A549 (cell line): ENCODE results near the gene MTCH2. TPM values are rescaled to one million over a fixed set of nuclear protein-coding genes. Genes with fewer than 3 reads are reported as not detected.

Experiments used
- ATAC-seq, 2 experiments: fragments of 200-7000 bp in 1 of 2; fragments of >200 bp in 1 of 2; cut with Nextera tagmentation in 1 of 2; cut with Tn5 transposase in 1 of 2; 3 replicates each; pipeline versions ENCODE4 v1.8.0 to v1.9.1; 2018 to 2020; ENCODE audit warnings: mild to moderate bottlenecking in 1 of 2, moderate library complexity in 1 of 2
- CTCF ChIA-PET: fragments of 300-600 bp; sonication (Branson Sonifier 250); formaldehyde crosslinking; extraction: SDS; loops from one replicate; lab custom pipeline; 2021; ENCODE audit warnings: antibody characterized with exemption, inconsistent platforms; lab: Yijun Ruan, JAX
- POLR2A ChIA-PET: fragments of 350-600 bp; formaldehyde crosslinking; extraction: SDS; loops from one replicate; lab custom pipeline; 2021; ENCODE audit warnings: antibody characterized with exemption, inconsistent platforms; lab: Yijun Ruan, JAX
- DNase-seq, 2 experiments: peaks; one replicate each; pipeline versions ENCODE4 v3.0.0 to v3.0.0-alpha.2; 2011 to 2016; ENCODE audit warnings: low read depth in 1 of 2, low spot score in 1 of 2
- FAIRE-seq: peaks from 2 replicates; lab custom pipeline; 2011; peaks lifted over from hg19 to GRCh38; lab: Jason Lieb, UNC
- H3K27ac ChIP-seq, 2 experiments: fragments of >200 bp; sonication (Bioruptor Twin); formaldehyde crosslinking; 3 replicates each; pipeline ENCODE4 v1.5.1; 2016 to 2017
- H3K4me1 ChIP-seq: fragments of >200 bp; sonication (Bioruptor Twin); formaldehyde crosslinking; 3 replicates; pipeline ENCODE4 v1.6.1; 2016
- H3K4me2 ChIP-seq: fragments of >200 bp; sonication (Bioruptor Twin); formaldehyde crosslinking; 3 replicates; pipeline ENCODE4 v1.6.1; 2016
- H3K4me3 ChIP-seq: fragments of >200 bp; sonication (Bioruptor Twin); formaldehyde crosslinking; 3 replicates; pipeline ENCODE4 v1.5.1; 2016
- H3K9me3 ChIP-seq: fragments of >200 bp; sonication (Bioruptor Twin); formaldehyde crosslinking; 3 replicates; pipeline ENCODE4 v1.6.1; 2016
- ATOH8 ChIP-seq: fragments of 250-450 bp; sonication (Bioruptor Pico); IDR thresholded peaks from 2 replicates; pipeline ENCODE4 v1.5.0; 2020; ENCODE audit warnings: low read depth, mild to moderate bottlenecking, moderate library complexity
- BCL3 ChIP-seq: fragments of >200 bp; sonication (Bioruptor Twin); formaldehyde crosslinking; IDR thresholded peaks from 3 replicates; pipeline ENCODE4 v1.6.1; 2016
- BHLHE40 ChIP-seq: IDR thresholded peaks from 2 replicates; pipeline ENCODE4 v1.6.1; 2012; ENCODE audit warnings: low read depth, low read length, inconsistent platforms
- CBX2 ChIP-seq: fragments of 200-600 bp; sonication (generic); IDR thresholded peaks from 2 replicates; pipeline ENCODE4 v1.6.1; 2016; ENCODE audit warnings: low read depth, mild to moderate bottlenecking, borderline replicate concordance
- CBX8 ChIP-seq: fragments of 200-600 bp; sonication (generic); IDR thresholded peaks from 2 replicates; pipeline ENCODE4 v1.6.1; 2016
- CTCF ChIP-seq: fragments of >200 bp; sonication (Bioruptor Twin); formaldehyde crosslinking; IDR thresholded peaks from 3 replicates; pipeline ENCODE4 v1.5.1; 2016
- EHF ChIP-seq: fragments of 250-450 bp; sonication (Bioruptor Pico); IDR thresholded peaks from 2 replicates; pipeline ENCODE4 v1.5.0; 2020; ENCODE audit warnings: mild to moderate bottlenecking
- ELK1 ChIP-seq: fragments of 150-350 bp; IDR thresholded peaks from 2 replicates; pipeline ENCODE4 v1.6.1; 2014; ENCODE audit warnings: low read depth, mild to moderate bottlenecking, low read length
- ESRRA ChIP-seq: fragments of 150-350 bp; IDR thresholded peaks from 2 replicates; pipeline ENCODE4 v1.6.1; 2014; ENCODE audit warnings: mild to moderate bottlenecking, low read length, borderline replicate concordance
- FOSL2 ChIP-seq, 2 experiments: fragments of 450-650 bp in 1 of 2; fragments of >200 bp in 1 of 2; sonication (Bioruptor Twin) in 1 of 2; formaldehyde crosslinking; IDR thresholded peaks; 2 replicates each; pipeline versions ENCODE4 v1.5.0 to v1.6.1; 2016 to 2020; ENCODE audit warnings: mild to moderate bottlenecking in 1 of 2, moderate library complexity in 1 of 2
- HES2 ChIP-seq: fragments of >200 bp; sonication (Bioruptor Twin); formaldehyde crosslinking; IDR thresholded peaks from 2 replicates; pipeline ENCODE4 v1.6.1; 2016
- HMGXB4 ChIP-seq: fragments of 250-450 bp; sonication (Bioruptor Pico); IDR thresholded peaks from 2 replicates; pipeline ENCODE4 v1.5.0; 2021; ENCODE audit warnings: mild to moderate bottlenecking, moderate library complexity, borderline replicate concordance
- HOXB13 ChIP-seq: fragments of 250-450 bp; sonication (Bioruptor Pico); IDR thresholded peaks from 2 replicates; pipeline ENCODE4 v1.5.0; 2020; ENCODE audit warnings: low read depth, mild to moderate bottlenecking, moderate library complexity
- MAX ChIP-seq: IDR thresholded peaks from 2 replicates; pipeline ENCODE4 v1.6.1; 2012
- NFE2L2 ChIP-seq: fragments of 150-350 bp; conservative IDR thresholded peaks from 2 replicates; pipeline ENCODE4 v1.6.1; 2014; ENCODE audit warnings: low read length
- PBX3 ChIP-seq: IDR thresholded peaks from 2 replicates; pipeline ENCODE4 v1.6.1; 2012
- RFX5 ChIP-seq: fragments of 450-650 bp; IDR thresholded peaks from 2 replicates; pipeline ENCODE4 v1.7.1; 2014; ENCODE audit warnings: antibody characterized with exemption, mild to moderate bottlenecking, moderate library complexity
- SMC3 ChIP-seq: fragments of >200 bp; sonication (Bioruptor Twin); formaldehyde crosslinking; IDR thresholded peaks from 3 replicates; pipeline ENCODE4 v1.6.1; 2018; ENCODE audit warnings: inconsistent platforms
- ZSCAN20 ChIP-seq: fragments of 250-450 bp; sonication (Bioruptor Pico); IDR thresholded peaks from 2 replicates; pipeline ENCODE4 v1.8.0; 2022; ENCODE audit warnings: mild to moderate bottlenecking, moderate library complexity
- WGBS: methylation state at CpG from one replicate; pipeline ENCODE4 v1.1.6; 2017; ENCODE audit errors: missing lambda C conversion rate; 5-methylcytosine and 5-hydroxymethylcytosine counted together
- polyA plus RNA-seq, 4 experiments: library from polyadenylated mRNA; depleted of rRNA in 3 of 4; stranded (reverse); fragments of >200 nt; fragmentation: RNase III in 1 of 4; extraction: RNeasy Plus Mini Kit Qiagen cat#74134 plus additional on column Dnase treatment in 1 of 4; gene quantifications; 2 replicates in 3 of 4; 3 replicates in 1 of 4; pipeline ENCODE4 v1.2.3, GENCODE V29; 2011 to 2017

Gene MTCH2
- polyA plus RNA-seq, 2 of the 4 experiments (the other 2 are of a cell fraction) = 179 to 222 TPM

GRCh38 chr11:47592251-47592650 is 50.1 kb downstream of the MTCH2 start:
- Histone ChIP-seq H3K4me1 (peaks cover 8% of the 10 kb centered on the region; the same call in 1 of the 3 replicates), H3K4me2 (no peak overlapping the region), H3K9me3 (no peaks in the 10 kb centered on the region), H3K27ac (no peak overlapping the region), H3K4me3 (no peak overlapping the region)
- POLR2A ChIA-PET = no interaction called here
- CTCF ChIA-PET = interaction anchor here (1.1 kb wide), 1 partner anchor 113 kb away, joined by 4 read pairs; no protein-coding TSS in a partner anchor
- DNase-seq (no peak), ATAC-seq (no peak), FAIRE-seq (no peak)
- 66% methylated on average over 4 of the region's 4 CpGs for WGBS
- TF ChIP-seq PBX3 (no peak), SMC3 (no peak), ATOH8 (CRISPR knock-in tag) (no peak), NFE2L2 (no peak)
- TF ChIP-seq, all 56 proteins: peak for 0

GRCh38 chr11:47591764-47592163 is 50.6 kb downstream of the MTCH2 start:
- no peak overlapping the region for H3K4me2 ChIP-seq
- 70% methylated on average over 7 of the region's 7 CpGs for WGBS
- TF ChIP-seq RFX5 = no peak
- TF ChIP-seq HMGXB4 (CRISPR knock-in tag) = no peak
- TF ChIP-seq CTCF = no peak
- TF ChIP-seq CBX8 = no peak
- no peak for TF ChIP-seq HOXB13 (CRISPR knock-in tag)
- TF ChIP-seq FOSL2 (IDR thresholded peaks at IDR 0.05) = no peak
- TF ChIP-seq FOSL2 (CRISPR knock-in tag; IDR thresholded peaks at IDR 0.05) = no peak
- no peak for TF ChIP-seq MAX
- TF ChIP-seq HES2 = no peak
- TF ChIP-seq ESRRA = no peak
- TF ChIP-seq NFE2L2 = no peak
- TF ChIP-seq ZSCAN20 (CRISPR knock-in tag) = no peak
- no peak for TF ChIP-seq EHF (CRISPR knock-in tag)
- TF ChIP-seq CBX2 = no peak
- no peak for TF ChIP-seq BHLHE40
- TF ChIP-seq BCL3 = no peak
- TF ChIP-seq ELK1 = no peak
- TF ChIP-seq, all 56 proteins: peak for 0
- ChIA-PET POLR2A (interaction anchor here (0.5 kb wide), 1 partner anchor 36 kb away, joined by 3 read pairs; no protein-coding TSS in a partner anchor), CTCF (interaction anchor here (0.6 to 1.1 kb wide), 2 partner anchors 113 to 139 kb away, joined by 3 to 4 read pairs; no protein-coding TSS in a partner anchor)
- FAIRE-seq (no peak), DNase-seq (no peak), ATAC-seq (no peak)
- no peak overlapping the region for H3K27ac ChIP-seq
- H3K4me1 ChIP-seq = peaks cover 8% of the 10 kb centered on the region; the same call in 1 of the 3 replicates
- H3K9me3 ChIP-seq = no peaks in the 10 kb centered on the region
- no peak overlapping the region for H3K4me3 ChIP-seq
